ENCODE results near the gene CADPS2.
A peak's percentile ranks its signal among the peaks of the same experiment; 100 is the strongest.

CADPS2 gene

GRCh38 chr7:122886357-122887081, at the start of gene CADPS2:
Gene CADPS2 (minus strand): TSS chr7:122886460. CDS start chr7:122886337, 123 bp downstream.
- in situ Hi-C loops (cut with HindIII; ENCODE audit: low pct_unique_long_range_greater_than_20kb, low sequenced_read_pairs): no loop called here
- DNase-seq (ENCODE audit: low read depth in 1 of 2, low spot score in 1 of 2): peak; percentile 93 to 94
- TF ChIP-seq JUND (IDR thresholded peaks at IDR 0.05; ENCODE audit: low read depth): no peak

- no peak for DNase-seq (ENCODE audit: low read depth in 1 of 2, low spot score in 1 of 2)
- no peak for TF ChIP-seq JUND (IDR thresholded peaks at IDR 0.05; ENCODE audit: low read depth)
- in situ Hi-C loops (cut with HindIII; ENCODE audit: low pct_unique_long_range_greater_than_20kb, low sequenced_read_pairs): no loop called here
Observed at GRCh38 chr7:122935620-122936019, 49.4 kb upstream of the CADPS2 start.

- in situ Hi-C loops (cut with HindIII; ENCODE audit: low pct_unique_long_range_greater_than_20kb, low sequenced_read_pairs): no loop called here
- DNase-seq (ENCODE audit: low read depth in 1 of 2, low spot score in 1 of 2): peak in 1 of 2 experiments; percentile 53
- TF ChIP-seq JUND (IDR thresholded peaks at IDR 0.05; ENCODE audit: low read depth): no peak
Observed at GRCh38 chr7:122919643-122920181, 33.5 kb upstream of the CADPS2 start.

- no peak for DNase-seq (ENCODE audit: low read depth in 1 of 2, low spot score in 1 of 2)
- in situ Hi-C loops (cut with HindIII; ENCODE audit: low pct_unique_long_range_greater_than_20kb, low sequenced_read_pairs): no loop called here
- no peak for TF ChIP-seq JUND (IDR thresholded peaks at IDR 0.05; ENCODE audit: low read depth)
Observed at GRCh38 chr7:122914812-122915211, 28.6 kb upstream of the CADPS2 start.

DNA sequence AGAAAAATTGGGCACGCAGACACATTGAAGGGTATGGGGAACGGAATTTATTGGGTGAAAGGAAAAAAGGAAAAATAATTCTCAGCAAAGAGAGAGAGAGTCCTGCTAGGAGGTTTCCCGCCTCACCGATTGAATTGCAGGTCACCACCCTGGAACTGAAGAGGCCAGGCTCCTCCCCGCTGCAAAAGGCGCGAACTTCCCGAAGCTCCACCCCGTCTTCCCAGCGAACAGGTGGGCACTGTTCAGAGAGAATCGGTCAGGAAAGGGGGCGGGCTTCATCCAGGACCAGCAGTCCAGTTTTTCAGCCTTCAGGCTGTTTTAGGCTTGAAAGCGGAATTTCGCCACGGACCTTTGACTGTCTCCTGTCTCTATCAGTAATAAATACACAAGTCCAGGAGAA, 27.3 kb upstream of the CADPS2 start:
- in situ Hi-C loops (cut with HindIII; ENCODE audit: low pct_unique_long_range_greater_than_20kb, low sequenced_read_pairs): no loop called here
- TF ChIP-seq JUND (IDR thresholded peaks at IDR 0.05; ENCODE audit: low read depth): no peak
- DNase-seq (ENCODE audit: low read depth in 1 of 2, low spot score in 1 of 2): no peak

DNA sequence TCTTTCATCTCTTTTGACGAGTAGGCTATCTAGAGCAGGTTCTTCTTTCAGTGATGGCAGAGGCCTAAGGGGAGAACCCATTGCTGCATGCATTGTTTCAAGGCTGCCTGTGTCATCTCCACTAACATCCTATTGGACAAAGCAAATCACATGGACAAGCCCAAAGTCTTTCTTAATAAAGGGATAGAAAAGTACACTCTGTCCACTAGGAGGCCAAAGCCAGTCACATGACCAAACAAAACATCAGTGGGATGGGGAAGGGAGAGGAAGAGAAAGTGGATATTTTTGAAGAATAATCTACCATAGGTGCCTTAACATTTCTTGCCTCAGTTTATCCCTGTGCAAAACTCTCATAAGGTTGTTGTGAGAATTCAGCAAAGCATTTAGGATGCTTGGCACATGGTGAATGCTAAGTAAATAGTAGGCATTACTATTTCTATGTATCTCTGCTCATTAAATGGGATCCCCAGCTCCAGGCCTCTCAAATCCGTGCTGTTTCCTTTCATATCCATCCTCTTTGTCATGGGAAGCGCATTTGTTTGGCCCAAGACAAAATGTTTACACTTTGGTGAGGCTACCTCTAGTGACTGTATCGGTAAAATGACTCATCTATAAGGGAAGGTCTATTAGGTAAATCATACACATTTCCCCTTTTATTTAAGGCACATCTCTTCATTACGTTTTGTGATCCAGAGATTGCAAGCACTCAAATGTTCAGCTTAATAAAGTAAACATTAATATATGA, 16.7 kb upstream of the CADPS2 start:
- DNase-seq (ENCODE audit: low read depth in 1 of 2, low spot score in 1 of 2): no peak
- in situ Hi-C loops (cut with HindIII; ENCODE audit: low pct_unique_long_range_greater_than_20kb, low sequenced_read_pairs): no loop called here
- no peak for TF ChIP-seq JUND (IDR thresholded peaks at IDR 0.05; ENCODE audit: low read depth)

- DNase-seq (ENCODE audit: low read depth in 1 of 2, low spot score in 1 of 2): no peak
- TF ChIP-seq JUND (IDR thresholded peaks at IDR 0.05; ENCODE audit: low read depth): no peak
- in situ Hi-C loops (cut with HindIII; ENCODE audit: low pct_unique_long_range_greater_than_20kb, low sequenced_read_pairs): no loop called here
Observed at GRCh38 chr7:122901250-122901649, 15.0 kb upstream of the CADPS2 start.

DNA sequence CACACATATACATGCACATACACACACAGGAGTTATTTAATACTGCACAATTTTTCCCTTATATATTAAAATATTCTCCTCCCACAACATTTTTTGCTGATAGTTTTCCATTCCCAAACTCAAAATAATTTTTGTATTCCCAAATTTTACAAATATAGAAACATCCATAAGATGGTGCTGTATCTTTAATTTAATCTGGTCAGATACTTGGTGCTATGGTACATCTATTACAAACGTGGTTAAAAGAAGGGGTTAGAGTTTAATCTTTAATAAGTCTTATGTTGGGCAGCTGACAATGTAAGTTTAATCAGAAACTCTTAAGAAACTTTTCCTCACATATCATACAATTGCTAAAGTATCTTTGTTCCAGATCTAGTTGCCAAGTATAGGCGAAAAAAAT, 10.2 kb upstream of the CADPS2 start:
- in situ Hi-C loops (cut with HindIII; ENCODE audit: low pct_unique_long_range_greater_than_20kb, low sequenced_read_pairs): no loop called here
- no peak for DNase-seq (ENCODE audit: low read depth in 1 of 2, low spot score in 1 of 2)
- no peak for TF ChIP-seq JUND (IDR thresholded peaks at IDR 0.05; ENCODE audit: low read depth)

DNA sequence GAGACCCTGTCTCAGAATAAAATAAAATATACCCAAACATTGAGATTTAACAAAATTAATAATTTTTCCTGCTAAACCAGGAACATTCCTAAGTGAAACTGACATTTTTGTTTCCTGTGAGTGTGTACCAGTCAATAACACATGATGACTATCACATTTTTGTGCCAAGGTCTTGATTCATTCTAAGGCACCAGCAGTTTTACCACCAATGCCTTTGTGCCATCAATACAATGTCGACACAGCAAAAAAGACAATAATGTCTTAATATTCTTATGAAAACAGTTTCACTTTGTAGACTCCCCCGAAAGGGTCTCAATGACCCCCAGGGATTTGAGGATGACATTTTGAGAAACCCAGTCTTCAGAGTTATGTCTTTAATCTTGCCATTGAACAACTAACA, 7.2 kb upstream of the CADPS2 start:
- TF ChIP-seq JUND (IDR thresholded peaks at IDR 0.05; ENCODE audit: low read depth): no peak
- peak in 1 of 2 experiments; percentile 22 for DNase-seq (ENCODE audit: low read depth in 1 of 2, low spot score in 1 of 2)
- in situ Hi-C loops (cut with HindIII; ENCODE audit: low pct_unique_long_range_greater_than_20kb, low sequenced_read_pairs): no loop called here

DNA sequence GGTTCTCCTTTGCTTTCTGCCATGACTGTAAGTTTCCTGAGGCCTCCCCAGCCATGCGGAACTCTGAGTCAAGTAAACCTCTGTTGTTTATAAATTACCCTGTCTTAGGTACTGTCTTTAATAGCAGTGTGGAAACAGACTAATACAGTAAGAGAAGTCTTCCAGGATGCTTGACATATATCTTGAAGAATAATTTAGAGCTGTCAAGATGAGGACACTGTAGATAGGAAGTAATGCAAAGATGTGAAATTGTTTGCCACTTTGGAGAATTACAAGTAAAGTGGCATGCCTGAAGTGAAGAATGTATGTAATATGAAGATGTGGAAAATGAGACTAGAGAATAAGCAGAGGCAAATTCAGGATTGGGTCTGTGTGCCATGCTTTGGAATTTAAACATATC, 2.9 kb upstream of the CADPS2 start:
- in situ Hi-C loops (cut with HindIII; ENCODE audit: low pct_unique_long_range_greater_than_20kb, low sequenced_read_pairs): no loop called here
- DNase-seq (ENCODE audit: low read depth in 1 of 2, low spot score in 1 of 2): no peak
- no peak for TF ChIP-seq JUND (IDR thresholded peaks at IDR 0.05; ENCODE audit: low read depth)

- no peak for DNase-seq (ENCODE audit: low read depth in 1 of 2, low spot score in 1 of 2)
- TF ChIP-seq JUND (IDR thresholded peaks at IDR 0.05; ENCODE audit: low read depth): no peak
- in situ Hi-C loops (cut with HindIII; ENCODE audit: low pct_unique_long_range_greater_than_20kb, low sequenced_read_pairs): no loop called here
Observed at GRCh38 chr7:122887848-122888247, 1.6 kb upstream of the CADPS2 start.

- no peak for TF ChIP-seq JUND (IDR thresholded peaks at IDR 0.05; ENCODE audit: low read depth)
- DNase-seq (ENCODE audit: low read depth in 1 of 2, low spot score in 1 of 2): peak; percentile 33 to 72
- in situ Hi-C loops (cut with HindIII; ENCODE audit: low pct_unique_long_range_greater_than_20kb, low sequenced_read_pairs): no loop called here
Observed at GRCh38 chr7:122887198-122887597, 938 bp upstream of the CADPS2 start.

Measured in T47D (cell line).